ENCODE results near the gene CCNK.

The CCNK gene

GRCh38 chr14:99556134-99556791 is 75.1 kb downstream of the CCNK start:
- DNase-seq, result no peak

DNA sequence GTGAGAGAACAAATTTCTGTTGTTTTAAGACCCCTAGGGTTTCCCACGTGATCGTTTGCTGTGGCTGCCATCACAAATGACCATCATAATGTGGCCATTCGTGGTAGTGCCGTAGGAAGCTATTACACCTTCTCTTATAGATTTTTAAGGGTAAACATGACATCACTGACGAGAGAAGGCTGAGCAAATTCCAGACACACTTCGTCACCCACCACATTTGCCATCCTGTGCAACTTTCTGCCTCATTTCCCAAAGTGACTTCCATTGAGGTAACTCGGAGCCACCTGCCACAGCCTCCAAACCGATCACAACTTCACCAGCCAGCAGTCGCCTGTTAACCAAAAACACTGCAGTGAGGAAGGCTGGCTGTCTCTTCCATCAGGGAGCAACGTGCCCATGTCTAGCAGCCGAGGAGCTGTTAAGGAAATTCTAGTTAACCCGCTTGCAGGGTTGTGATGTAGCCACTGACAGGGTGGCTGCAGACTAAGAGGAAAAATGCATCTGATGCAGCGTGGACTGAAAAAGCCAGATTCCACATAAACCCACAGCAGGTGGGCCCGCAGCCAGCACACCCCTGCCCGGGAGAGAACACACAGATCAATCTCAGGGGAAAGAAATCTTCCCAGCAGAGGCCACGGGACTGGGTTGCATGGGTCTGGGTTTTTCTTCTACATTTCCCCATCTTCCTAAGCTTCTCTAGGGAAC is 78.2 kb downstream of the CCNK start:
- no peak for DNase-seq

GRCh38 chr14:99560403-99560802 is 79.2 kb downstream of the CCNK start:
- no peak for DNase-seq

GRCh38 chr14:99560922-99561683 is 79.9 kb downstream of the CCNK start:
- no peak for DNase-seq

GRCh38 chr14:99561864-99562263 is 80.7 kb downstream of the CCNK start:
- DNase-seq, result no peak

Data from CD4-positive, alpha-beta T cell treated with Interferon gamma for 1 hour (primary cell).